SH-SY5Y (cell line): ENCODE results near the gene DCUN1D2.

Source experiments
- GATA2 ChIP-seq: IDR thresholded peaks from 2 replicates; pipeline ENCODE4 v1.6.1; 2011; ENCODE audit warnings: mild to moderate bottlenecking, low read depth, low read length
- GATA3 ChIP-seq: IDR thresholded peaks from 2 replicates; pipeline ENCODE4 v1.6.1; 2011; ENCODE audit warnings: low read depth, mild to moderate bottlenecking, low read length, moderate library complexity

DNA sequence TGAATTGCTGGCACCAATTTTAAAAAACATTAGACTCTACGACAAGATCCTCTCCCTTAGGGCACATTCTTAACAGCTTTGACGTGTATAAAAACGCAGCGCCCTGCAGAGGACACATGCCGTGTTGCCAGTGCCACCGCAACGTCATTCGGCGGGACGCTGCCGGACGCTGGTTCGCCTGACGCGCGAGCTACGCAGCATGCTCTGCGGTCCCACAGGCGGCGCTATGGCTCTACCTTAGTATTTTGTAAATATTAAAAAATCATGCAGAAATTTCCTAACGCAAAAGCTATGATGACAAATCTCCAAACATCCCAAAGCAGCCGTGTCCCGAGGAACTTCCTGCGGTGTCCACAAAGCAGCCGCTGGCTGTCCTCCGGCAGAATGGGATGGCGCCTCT, 33.0 kb downstream of the DCUN1D2 start:
- TF ChIP-seq GATA2, result no peak
- TF ChIP-seq GATA3, result no peak
